ENCODE measurements around the gene TRPM3.

The TRPM3 gene

DNA sequence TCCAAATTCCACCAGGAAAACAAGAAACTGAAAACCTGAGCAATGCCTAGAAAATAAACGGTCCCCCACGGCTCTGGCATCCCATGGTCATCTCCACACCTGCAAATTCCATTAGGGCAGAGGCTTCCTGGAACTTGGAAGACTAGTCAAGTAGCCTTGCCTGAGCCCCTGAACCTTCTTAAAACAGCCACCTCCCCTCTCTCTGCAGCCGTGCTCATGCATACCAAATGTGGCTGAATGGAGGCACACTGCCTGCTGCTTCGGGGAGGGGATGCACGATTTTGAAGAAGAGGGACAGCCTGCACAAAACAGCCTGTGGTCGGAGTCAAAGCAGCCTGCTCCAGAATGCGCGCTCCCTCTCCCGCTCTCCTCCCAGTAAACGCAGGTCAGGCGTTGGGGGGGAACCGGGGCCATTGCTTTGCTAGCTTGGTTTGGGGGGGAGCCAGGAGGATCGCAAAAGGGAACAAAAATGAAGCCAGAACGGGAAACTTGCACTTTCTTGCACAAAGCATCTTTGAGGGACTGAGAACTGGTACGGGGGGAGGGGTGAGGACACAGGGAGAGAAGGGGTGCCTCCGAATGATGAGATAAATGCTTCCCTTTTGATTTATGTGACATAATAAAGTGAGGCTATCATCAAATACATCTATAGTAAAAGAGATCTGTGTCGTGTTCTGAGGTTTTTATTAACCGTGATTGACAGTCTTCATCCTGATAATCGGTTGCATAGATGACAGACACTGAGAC is at the start of gene TRPM3:
Gene TRPM3, minus strand, starts transcription at position 347 of the 747 bp plus-strand sequence. Its CDS starts 267 bp downstream, at position 80.
- H3K27ac Mint-ChIP-seq, result peak within 1 kb of the TSS in 1 of 3 experiments; percentile 34
- H3K27me3 Mint-ChIP-seq (ENCODE audit: low read depth), result peaks cover 47% of the 10 kb centered on the region
- H3K9me3 Mint-ChIP-seq, result no peaks in the 10 kb centered on the region
- H3K4me3 Mint-ChIP-seq, result peak within 1 kb of the TSS; percentile 77 to 83 (median 79)
- TF ChIP-seq, protein P1, sequence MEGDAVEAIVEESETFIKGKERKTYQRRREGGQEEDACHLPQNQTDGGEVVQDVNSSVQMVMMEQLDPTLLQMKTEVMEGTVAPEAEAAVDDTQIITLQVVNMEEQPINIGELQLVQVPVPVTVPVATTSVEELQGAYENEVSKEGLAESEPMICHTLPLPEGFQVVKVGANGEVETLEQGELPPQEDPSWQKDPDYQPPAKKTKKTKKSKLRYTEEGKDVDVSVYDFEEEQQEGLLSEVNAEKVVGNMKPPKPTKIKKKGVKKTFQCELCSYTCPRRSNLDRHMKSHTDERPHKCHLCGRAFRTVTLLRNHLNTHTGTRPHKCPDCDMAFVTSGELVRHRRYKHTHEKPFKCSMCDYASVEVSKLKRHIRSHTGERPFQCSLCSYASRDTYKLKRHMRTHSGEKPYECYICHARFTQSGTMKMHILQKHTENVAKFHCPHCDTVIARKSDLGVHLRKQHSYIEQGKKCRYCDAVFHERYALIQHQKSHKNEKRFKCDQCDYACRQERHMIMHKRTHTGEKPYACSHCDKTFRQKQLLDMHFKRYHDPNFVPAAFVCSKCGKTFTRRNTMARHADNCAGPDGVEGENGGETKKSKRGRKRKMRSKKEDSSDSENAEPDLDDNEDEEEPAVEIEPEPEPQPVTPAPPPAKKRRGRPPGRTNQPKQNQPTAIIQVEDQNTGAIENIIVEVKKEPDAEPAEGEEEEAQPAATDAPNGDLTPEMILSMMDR (IDR thresholded peaks at IDR 0.05; ENCODE audit: unreplicated experiment in 3 of 3), result no peak
- peaks cover 34% of the 10 kb centered on the region for H3K4me1 Mint-ChIP-seq
- H3K36me3 Mint-ChIP-seq (ENCODE audit: low read depth), result no peaks in the 10 kb centered on the region

DNA sequence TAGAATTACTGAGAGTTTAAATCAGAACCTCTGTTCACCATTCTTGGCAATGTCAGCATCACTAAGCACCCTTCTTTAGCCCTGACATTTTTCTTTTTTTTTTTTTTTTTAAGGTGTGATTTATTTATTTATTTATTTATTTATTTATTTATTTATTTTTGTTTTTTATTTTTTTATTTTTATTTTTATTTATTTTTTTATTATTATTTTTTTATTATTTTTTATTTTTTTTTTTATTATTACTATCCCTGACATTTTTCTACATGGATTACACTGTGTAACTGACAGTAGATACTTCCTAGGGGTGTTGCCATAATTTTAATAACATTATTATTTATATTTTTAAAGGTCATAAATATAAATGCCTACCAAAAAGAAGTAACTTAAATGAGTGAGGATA is 47.0 kb upstream of the TRPM3 start:
- Mint-ChIP-seq H3K36me3 (ENCODE audit: low read depth) (no peaks in the 10 kb centered on the region), H3K27ac (no peak overlapping the region), H3K27me3 (ENCODE audit: low read depth) (peaks cover 4% of the 10 kb centered on the region), H3K9me3 (peaks cover 3% of the 10 kb centered on the region), H3K4me1 (no peaks in the 10 kb centered on the region), H3K4me3 (no peak overlapping the region)
- TF ChIP-seq, protein P1 (IDR thresholded peaks at IDR 0.05; ENCODE audit: unreplicated experiment in 3 of 3), result no peak

DNA sequence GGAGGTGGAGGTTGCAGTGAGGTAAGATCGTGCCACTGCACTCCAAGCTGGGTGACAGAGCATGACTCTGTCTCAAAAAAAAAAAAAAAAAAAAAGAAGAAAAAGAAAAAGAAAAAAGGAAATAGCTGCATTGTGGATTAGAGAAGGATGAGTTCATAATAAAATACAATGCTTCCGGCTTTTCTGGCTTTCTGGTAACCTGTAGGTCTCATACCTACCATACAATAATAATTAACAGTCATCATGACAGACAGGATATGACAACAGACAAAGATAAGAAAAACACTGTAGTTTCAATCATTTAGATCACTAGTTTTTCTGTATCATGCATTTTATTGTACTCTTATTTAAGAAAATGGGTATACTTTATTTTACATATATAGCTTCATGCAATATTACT is 40.7 kb upstream of the TRPM3 start:
- Mint-ChIP-seq H3K4me3 (no peak overlapping the region), H3K4me1 (no peaks in the 10 kb centered on the region), H3K27me3 (ENCODE audit: low read depth) (no peaks in the 10 kb centered on the region), H3K9me3 (no peaks in the 10 kb centered on the region), H3K27ac (no peak overlapping the region), H3K36me3 (ENCODE audit: low read depth) (no peaks in the 10 kb centered on the region)
- TF ChIP-seq, protein P1 (IDR thresholded peaks at IDR 0.05; ENCODE audit: unreplicated experiment in 3 of 3), result no peak

DNA sequence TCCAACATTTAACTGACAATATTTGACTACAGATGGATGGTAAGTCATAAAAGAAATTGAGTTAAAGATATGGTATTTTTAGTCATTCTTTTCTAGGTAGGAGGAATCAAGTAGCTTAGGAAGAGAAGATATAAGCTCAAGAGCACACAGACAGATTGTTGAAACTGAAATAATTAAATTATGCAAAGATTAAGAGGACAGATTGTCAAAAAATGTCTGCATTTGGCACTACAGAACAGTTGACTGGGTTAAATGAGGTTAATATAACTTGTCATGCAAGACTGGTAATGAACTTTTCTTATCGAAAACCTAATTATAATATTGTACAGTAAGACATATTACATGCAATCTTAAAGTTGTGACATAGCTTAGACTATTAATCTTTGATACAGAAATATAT is 36.3 kb upstream of the TRPM3 start:
- H3K27ac Mint-ChIP-seq, result no peak overlapping the region
- no peaks in the 10 kb centered on the region for H3K27me3 Mint-ChIP-seq (ENCODE audit: low read depth)
- no peaks in the 10 kb centered on the region for H3K9me3 Mint-ChIP-seq
- TF ChIP-seq, protein P1 (IDR thresholded peaks at IDR 0.05; ENCODE audit: unreplicated experiment in 3 of 3), result no peak
- H3K36me3 Mint-ChIP-seq (ENCODE audit: low read depth), result no peaks in the 10 kb centered on the region
- H3K4me3 Mint-ChIP-seq, result no peak overlapping the region
- H3K4me1 Mint-ChIP-seq, result no peaks in the 10 kb centered on the region

DNA sequence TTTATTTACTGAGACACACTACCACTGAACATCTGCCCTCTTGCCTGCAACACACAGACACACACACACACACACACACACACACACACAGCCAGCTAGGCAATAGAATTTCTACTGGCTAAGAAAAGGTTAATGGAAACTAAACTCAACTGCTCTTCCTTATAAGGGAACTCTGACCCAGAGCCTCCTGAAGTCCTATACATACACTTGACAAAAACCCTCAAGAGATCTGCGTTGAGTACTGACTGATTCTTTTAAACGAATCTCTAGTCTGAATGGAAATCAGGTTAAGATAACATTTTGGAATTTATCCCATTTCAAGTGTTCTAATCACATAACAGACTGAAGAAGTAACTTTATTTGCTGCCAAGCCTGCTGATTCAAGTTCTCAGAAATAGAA is 25.9 kb upstream of the TRPM3 start:
- peaks cover 13% of the 10 kb centered on the region for H3K9me3 Mint-ChIP-seq
- no peaks in the 10 kb centered on the region for H3K27me3 Mint-ChIP-seq (ENCODE audit: low read depth)
- no peak overlapping the region for H3K27ac Mint-ChIP-seq
- H3K36me3 Mint-ChIP-seq (ENCODE audit: low read depth), result no peaks in the 10 kb centered on the region
- TF ChIP-seq, protein P1 (IDR thresholded peaks at IDR 0.05; ENCODE audit: unreplicated experiment in 3 of 3), result no peak
- H3K4me1 Mint-ChIP-seq, result no peaks in the 10 kb centered on the region
- no peak overlapping the region for H3K4me3 Mint-ChIP-seq

DNA sequence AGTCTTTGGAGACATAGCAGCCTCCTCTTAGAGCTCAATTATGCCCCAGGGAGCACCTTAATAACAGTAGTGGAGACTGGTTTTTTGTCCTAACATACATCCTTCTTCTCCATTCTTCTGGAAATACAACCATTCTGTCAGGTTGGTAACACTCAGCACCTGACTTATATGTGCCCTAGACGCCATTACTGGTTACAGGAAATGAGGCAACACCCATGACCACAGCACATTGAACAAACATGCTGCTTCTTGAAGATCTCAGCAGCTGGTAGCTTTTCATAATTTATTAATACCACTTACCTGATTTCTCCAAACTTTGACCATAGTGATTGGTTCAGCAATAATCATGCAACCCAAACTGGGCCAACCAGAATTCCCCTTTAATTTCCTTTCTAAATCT is 25.1 kb upstream of the TRPM3 start:
- H3K27ac Mint-ChIP-seq, result no peak overlapping the region
- no peaks in the 10 kb centered on the region for H3K36me3 Mint-ChIP-seq (ENCODE audit: low read depth)
- H3K4me1 Mint-ChIP-seq, result no peaks in the 10 kb centered on the region
- TF ChIP-seq, protein P1 (IDR thresholded peaks at IDR 0.05; ENCODE audit: unreplicated experiment in 3 of 3), result no peak
- H3K4me3 Mint-ChIP-seq, result no peak overlapping the region
- peaks cover 13% of the 10 kb centered on the region for H3K9me3 Mint-ChIP-seq
- no peaks in the 10 kb centered on the region for H3K27me3 Mint-ChIP-seq (ENCODE audit: low read depth)

Measured in nephron (organoid).